HG03432 (cell line): ENCODE data around the gene PGPEP1.
"Not testable (repeated sequence)": the region's sequence is repeated elsewhere in the genome, so short reads cannot be mapped to it uniquely, and the experiment has no call there.

ENCODE experiments used
- ATAC-seq: cut with Tn5 transposase; IDR thresholded peaks from one replicate; pipeline ENCODE4 v1.9.1; 2021; ENCODE audit warnings: mild to moderate bottlenecking, moderate library complexity; ENCODE audit not compliant: unreplicated experiment

The PGPEP1 gene

DNA sequence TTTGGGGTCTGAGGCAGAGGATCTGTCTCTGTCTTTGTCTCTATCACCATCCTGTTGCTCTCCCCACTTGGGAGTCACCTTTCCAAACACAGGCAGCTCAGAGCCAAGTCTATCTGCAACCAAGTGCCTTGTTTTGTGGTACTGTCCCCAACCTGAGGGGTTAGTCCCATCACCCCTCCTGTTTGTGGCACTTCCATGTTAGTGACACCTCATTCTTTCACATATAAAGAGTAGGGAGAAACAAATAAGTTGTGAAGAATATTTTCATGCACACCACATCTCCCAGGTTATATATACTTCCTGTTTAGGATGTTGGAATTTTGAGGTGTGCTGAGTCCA lies 49.3 kb downstream of the PGPEP1 start:
- no peak for ATAC-seq

DNA sequence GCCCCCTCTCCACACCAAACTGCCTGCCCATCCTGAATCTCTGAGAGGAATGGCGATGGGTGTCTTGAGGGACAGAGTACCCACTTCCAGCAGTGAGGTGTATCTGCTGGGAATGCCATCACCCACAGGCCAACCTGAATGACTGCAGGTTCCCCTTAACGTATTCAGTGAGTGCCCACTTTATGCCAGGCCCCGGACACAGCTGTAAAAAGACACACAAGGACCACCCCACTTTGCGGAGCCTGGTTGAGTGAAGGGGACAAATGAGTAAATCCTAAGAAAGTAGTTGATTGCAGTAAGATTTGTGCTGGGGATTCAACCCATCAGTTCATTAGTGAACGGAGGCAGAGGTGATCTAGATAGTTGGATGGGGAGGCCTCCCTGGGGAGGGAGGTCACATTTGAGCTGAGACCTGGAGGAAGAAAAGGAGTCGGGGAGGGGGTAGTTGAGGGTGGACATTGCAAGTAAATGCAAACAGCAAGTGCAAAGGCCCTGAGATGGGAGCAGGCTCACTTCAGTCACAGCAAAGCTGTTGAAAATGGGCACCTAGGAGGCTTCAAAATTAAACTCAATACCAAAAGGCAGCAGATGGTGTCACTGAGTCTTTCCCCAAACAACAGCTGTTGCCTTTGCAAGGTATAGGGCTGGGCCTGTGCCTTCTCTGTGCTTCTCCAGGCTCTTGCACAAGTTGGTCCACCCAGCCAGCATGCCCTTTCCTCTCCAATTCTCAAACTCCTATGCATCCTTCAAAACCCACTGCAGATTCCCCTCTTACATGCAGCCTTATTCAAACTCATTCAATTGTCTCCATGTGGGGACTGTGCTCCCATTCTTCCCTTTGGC lies 49.9 kb downstream of the PGPEP1 start:
- ATAC-seq, result no peak

- ATAC-seq, result no peak
Observed at GRCh38 chr19:18391509-18392075, 51.2 kb downstream of the PGPEP1 start.

- ATAC-seq, result no peak
Observed at GRCh38 chr19:18392417-18392816, 52.0 kb downstream of the PGPEP1 start.

- ATAC-seq, result no peak
Observed at GRCh38 chr19:18392926-18393325, 52.5 kb downstream of the PGPEP1 start.

GRCh38 chr19:18393836-18394235 lies 53.4 kb downstream of the PGPEP1 start:
- no peak for ATAC-seq

DNA sequence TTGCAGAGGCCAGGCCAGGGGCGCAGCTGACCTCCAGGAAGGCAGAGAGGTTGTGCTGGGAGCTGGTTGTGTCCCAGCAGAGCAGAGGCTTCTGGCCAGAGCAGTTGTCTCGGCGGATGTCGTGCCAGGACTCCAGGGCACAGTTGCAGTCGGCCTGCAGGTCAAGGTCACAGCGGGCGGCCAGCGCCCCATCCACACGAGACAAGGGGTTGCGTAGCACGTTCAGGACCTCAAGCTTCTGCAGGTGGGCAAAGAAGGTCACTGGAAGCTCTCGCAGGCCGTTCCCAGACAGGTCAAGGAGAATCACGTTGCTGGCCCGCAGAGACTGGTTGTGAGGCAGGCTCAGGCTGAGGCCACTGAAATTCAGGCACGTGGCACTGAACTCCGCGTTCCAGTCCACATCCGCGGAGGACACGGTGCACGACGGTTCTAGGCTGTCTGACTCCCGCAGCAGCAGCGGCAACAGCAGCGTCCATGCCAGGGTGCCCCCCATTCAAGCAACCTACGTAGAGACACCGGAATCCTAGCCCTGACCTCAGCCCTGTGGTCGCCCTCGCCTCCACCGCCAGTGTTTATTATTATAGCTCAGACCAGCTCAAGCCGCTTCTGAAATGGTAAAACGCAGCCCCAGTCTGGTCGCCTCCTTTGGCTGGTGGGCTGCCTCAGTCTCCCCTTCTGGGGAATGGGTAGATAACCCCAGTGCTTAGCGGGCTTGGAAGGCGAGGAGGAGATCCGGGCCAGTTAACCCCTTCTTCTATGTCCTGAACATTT lies 56.3 kb downstream of the PGPEP1 start:
- no peak for ATAC-seq

- ATAC-seq, result no peak
Observed at GRCh38 chr19:18397242-18398202, 57.1 kb downstream of the PGPEP1 start, which contains the start of gene LRRC25. Gene LRRC25 (minus strand): TSS chr19:18397622. CDS start chr19:18396963, 659 bp downstream.

DNA sequence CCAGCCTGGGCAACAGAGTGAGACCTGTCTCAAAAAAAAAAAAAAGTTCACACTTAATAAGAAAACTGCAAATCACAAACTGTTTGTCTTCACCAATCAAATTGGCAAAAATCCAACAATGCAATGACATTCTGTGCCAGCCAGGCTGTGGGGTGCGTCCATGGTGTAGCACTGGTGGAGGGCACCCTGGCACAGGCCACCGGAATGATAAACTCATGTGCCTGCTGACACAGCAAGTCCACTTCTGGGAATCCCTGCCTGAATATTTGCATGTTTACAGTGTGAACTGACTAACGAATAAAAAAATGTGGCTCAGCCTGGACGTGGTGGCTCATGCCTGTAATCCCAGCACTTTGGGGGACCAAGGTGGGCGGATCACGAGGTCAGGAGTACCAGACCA lies 58.6 kb downstream of the PGPEP1 start:
- no peak for ATAC-seq

DNA sequence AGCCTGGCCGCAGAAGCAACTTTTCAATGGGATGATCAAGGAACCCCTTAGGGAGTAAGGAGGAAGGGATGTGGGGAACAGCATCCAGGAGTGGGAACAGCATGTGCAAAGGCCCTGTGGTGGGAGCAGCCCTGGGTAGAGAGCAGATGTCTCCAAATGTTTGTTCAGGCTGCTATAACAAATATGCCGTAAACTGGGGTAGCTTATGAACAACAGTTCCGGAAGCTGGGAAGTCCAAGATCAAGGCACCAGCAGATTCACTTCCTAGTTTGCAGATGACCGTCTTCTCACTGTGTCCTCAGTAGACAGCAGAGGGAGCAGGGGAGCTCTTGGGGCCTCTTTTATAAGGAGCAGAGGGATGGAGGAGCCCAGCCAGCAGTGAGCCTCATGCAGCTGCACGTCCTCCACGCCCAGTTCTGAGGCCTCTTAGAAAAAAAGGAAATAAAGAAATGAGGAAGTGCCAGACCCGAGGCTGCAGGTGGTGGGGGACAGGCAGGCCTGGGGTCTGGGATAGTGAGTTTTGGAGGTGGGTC lies 61.2 kb downstream of the PGPEP1 start:
- no peak for ATAC-seq

GRCh38 chr19:18402455-18403248 lies 62.3 kb downstream of the PGPEP1 start:
- ATAC-seq, result not testable (repeated sequence)

DNA sequence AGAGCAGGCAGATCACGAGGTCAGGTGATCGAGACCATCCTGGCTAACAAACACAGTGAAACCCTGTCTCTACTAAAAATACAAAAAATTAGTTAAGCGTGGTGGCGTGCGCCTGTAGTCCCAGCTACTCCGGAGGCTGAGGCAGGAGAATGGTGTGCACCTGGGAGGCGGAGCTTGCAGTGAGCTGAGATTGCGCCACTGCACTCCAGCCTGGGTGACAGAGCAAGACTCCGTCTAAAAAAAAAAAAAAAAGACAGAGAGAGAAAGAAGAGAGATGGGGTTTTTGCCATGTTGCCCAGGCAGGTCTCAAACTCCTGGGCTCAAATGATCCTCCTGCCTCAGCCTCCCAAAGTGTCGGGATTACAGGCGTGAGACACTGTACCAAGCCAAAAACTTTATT lies 65.4 kb downstream of the PGPEP1 start:
- ATAC-seq, result not testable (repeated sequence)

DNA sequence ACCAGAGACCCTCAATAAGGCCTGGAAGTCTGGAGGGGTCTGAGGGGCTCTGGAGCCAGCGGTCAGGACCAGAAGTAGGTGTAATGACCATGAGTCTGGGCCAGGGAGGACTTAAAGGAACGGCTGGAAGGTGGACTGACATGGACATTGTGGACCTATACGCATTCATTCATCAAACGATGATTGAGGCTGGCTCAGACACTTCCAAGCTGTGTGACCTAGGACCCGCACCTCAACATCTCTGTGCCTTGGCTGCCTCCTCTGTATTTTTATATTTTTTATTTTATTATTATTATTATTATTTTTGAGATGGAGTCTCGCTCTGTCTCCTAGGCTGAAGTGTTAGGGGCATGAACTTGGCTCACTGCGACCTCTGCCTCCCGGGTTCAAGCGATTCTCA lies 66.4 kb downstream of the PGPEP1 start:
- ATAC-seq, result no peak

- peak; percentile 67 for ATAC-seq
Observed at GRCh38 chr19:18408053-18408476, 67.7 kb downstream of the PGPEP1 start.

DNA sequence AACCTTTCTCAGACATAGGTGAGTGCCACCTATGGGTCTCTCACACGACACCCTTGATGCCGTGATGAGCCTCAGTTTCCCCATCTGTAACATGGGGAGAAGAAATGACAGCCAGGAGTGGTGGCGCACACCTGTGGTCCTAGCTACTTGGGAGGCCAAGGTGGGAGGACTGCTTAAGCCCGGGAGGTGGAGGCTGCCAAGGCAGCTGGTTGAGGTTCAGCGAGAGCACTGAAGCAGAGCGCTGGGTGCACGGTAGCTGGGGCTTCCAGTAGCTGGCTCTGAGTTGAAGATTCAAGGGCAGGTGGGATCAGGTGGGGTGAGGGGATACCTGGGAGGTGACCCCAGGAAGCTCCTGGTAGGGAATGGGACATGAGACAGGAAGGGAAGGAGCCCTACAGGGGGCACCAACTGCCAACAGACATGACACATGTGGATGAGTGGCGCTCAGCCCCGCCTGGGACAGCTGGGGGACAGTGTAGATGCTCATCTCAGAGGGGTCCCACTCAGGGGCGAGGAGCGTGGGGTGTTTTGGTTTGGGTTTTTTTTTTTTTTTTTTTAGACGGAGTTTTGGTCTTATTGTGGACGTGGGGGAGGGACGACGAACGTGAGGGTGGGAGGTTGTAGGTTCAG lies 72.3 kb downstream of the PGPEP1 start:
- ATAC-seq, result no peak

DNA sequence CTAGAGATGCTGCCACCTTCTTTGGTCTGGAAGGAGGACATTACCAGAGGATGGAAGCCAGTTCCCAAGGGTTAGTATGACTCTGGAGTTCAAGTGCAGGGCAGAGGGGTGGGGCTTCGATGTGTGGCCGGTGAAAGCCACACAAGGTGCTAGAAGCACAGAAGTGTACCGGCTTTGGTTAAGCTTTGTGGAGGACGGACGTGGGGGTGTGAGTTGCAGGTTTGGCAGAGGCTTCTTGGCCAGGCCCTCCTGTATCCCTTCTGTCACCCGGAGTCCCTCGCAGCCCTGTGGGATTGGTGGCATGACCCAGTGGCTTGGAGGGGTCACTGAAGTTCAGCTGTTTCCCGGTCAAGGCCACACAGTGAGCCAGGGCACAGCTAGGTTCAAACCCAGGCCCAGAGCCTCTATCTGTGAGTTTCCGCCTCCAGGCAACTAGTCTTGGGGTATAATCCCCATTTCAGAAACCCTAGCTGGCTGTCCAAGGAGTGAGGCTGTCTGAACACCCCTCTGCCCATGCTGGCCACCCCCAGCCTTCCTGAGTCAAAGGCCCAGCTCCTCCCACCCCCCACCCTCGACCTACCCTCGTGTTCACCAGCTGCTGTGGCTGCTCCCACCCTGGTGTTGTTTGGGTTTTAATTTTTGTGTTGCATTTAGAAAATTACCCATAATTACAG lies 74.2 kb downstream of the PGPEP1 start:
- no peak for ATAC-seq

- no peak for ATAC-seq
Observed at GRCh38 chr19:18415178-18415867, 74.9 kb downstream of the PGPEP1 start.

GRCh38 chr19:18416778-18417249 lies 76.4 kb downstream of the PGPEP1 start:
- no peak for ATAC-seq
